CD4-positive, alpha-beta T cell (primary cell): ENCODE measurements around the gene LMX1B. TPM values are rescaled to one million over a fixed set of nuclear protein-coding genes. Genes with fewer than 3 reads are reported as not detected.
A peak's percentile ranks its signal among the peaks of the same experiment; 100 is the strongest.

Experiments
- ATAC-seq: fragments of 200-7000 bp; cut with Tn5 transposase; one replicate; pipeline ENCODE4 v1.10.0; 2022; ENCODE audit warnings: mild to moderate bottlenecking; ENCODE audit not compliant: poor library complexity
- CTCF ChIA-PET: fragments of 350-600 bp; sonication (Branson Sonifier 250); formaldehyde crosslinking; loops from one replicate; lab custom pipeline; 2021; ENCODE audit warnings: antibody characterized with exemption, inconsistent platforms; lab: Charles Lee
- POLR2A ChIA-PET: fragments of 350-600 bp; sonication (Branson Sonifier 250); formaldehyde crosslinking; loops from one replicate; lab custom pipeline; 2021; ENCODE audit warnings: antibody characterized with exemption, inconsistent platforms; lab: Charles Lee
- DNase-seq, 14 experiments: peaks; one replicate each; pipeline ENCODE4 v3.0.0-alpha.2; 2013 to 2020; ENCODE audit warnings: mixed read lengths in 2 of 14
- H3K27ac ChIP-seq, 2 donors: one replicate each; pipeline versions ENCODE4 v1.5.1 to v1.7.0; 2013; ENCODE audit warnings: low read length in 2 of 2, low read depth in 1 of 2, mild to moderate bottlenecking in 1 of 2
- H3K27me3 ChIP-seq, 2 experiments: 1 replicate in 1 of 2; 2 replicates in 1 of 2; pipeline versions ENCODE4 v1.6.1 to v1.7.0; 2013; ENCODE audit warnings: low read length in 2 of 2, control low read depth in 1 of 2, mild to moderate bottlenecking in 1 of 2, moderate library complexity in 1 of 2; ENCODE audit not compliant: insufficient read depth in 2 of 2, control insufficient read depth in 1 of 2
- H3K36me3 ChIP-seq: one replicate; pipeline ENCODE4 v1.6.1; 2013; ENCODE audit warnings: low read length, control low read depth; ENCODE audit not compliant: insufficient read depth
- H3K4me1 ChIP-seq: one replicate; pipeline ENCODE4 v1.6.1; 2013; ENCODE audit warnings: low read length, control low read depth; ENCODE audit not compliant: insufficient read depth
- H3K4me3 ChIP-seq: one replicate; pipeline ENCODE4 v1.5.1; 2013; ENCODE audit warnings: mild to moderate bottlenecking, low read length, moderate library complexity
- H3K9me3 ChIP-seq, 2 experiments: 1 replicate in 1 of 2; 2 replicates in 1 of 2; pipeline versions ENCODE4 v1.6.1 to v1.7.0; 2013; ENCODE audit warnings: low read length in 2 of 2, mild to moderate bottlenecking in 2 of 2, control low read depth in 1 of 2, moderate library complexity in 1 of 2; ENCODE audit not compliant: control insufficient read depth in 1 of 2, insufficient read depth in 1 of 2
- H3K27ac Mint-ChIP-seq: one replicate; pipeline ENCODE4 v1.8.0; 2020; ENCODE audit warnings: mixed read lengths
- H3K27me3 Mint-ChIP-seq: one replicate; pipeline ENCODE4 v1.8.0; 2021; ENCODE audit warnings: mixed read lengths
- H3K36me3 Mint-ChIP-seq: one replicate; pipeline ENCODE4 v1.8.0; 2021; ENCODE audit warnings: low read depth, mixed read lengths
- H3K4me1 Mint-ChIP-seq: one replicate; pipeline ENCODE4 v1.8.0; 2021; ENCODE audit warnings: low read depth, mixed read lengths
- H3K4me3 Mint-ChIP-seq: one replicate; pipeline ENCODE4 v1.8.0; 2020; ENCODE audit warnings: mild to moderate bottlenecking, mixed read lengths
- H3K9me3 Mint-ChIP-seq: one replicate; pipeline ENCODE4 v1.8.0; 2020; ENCODE audit warnings: mixed read lengths
- intact Hi-C, 2 experiments: fragments of 100-400 bp; cut with DNase I in 1 of 2; cut with micrococcal nuclease in 1 of 2; formaldehyde crosslinking; loops; one replicate each; pipeline versions ENCODE4 v1.15.1 to v1.9.0; 2023 to 2025; cut with DNase I, micrococcal nuclease
- total RNA-seq, 174 experiments: library from RNA in 2 of 174; stranded (reverse) in 2 of 174; gene quantifications; one replicate each; pipeline ENCODE4 v1.2.3 and lab custom pipeline; 2021 to 2026
- TF ChIP-seq, protein P1 (sequence below): fragments of 200-600 bp; IDR thresholded peaks from one replicate; pipeline ENCODE4 v1.8.0; 2022; ENCODE audit warnings: antibody characterized with exemption, mild to moderate bottlenecking

The LMX1B gene
- total RNA-seq, 2 experiments from 2014 or later = not detected

DNA sequence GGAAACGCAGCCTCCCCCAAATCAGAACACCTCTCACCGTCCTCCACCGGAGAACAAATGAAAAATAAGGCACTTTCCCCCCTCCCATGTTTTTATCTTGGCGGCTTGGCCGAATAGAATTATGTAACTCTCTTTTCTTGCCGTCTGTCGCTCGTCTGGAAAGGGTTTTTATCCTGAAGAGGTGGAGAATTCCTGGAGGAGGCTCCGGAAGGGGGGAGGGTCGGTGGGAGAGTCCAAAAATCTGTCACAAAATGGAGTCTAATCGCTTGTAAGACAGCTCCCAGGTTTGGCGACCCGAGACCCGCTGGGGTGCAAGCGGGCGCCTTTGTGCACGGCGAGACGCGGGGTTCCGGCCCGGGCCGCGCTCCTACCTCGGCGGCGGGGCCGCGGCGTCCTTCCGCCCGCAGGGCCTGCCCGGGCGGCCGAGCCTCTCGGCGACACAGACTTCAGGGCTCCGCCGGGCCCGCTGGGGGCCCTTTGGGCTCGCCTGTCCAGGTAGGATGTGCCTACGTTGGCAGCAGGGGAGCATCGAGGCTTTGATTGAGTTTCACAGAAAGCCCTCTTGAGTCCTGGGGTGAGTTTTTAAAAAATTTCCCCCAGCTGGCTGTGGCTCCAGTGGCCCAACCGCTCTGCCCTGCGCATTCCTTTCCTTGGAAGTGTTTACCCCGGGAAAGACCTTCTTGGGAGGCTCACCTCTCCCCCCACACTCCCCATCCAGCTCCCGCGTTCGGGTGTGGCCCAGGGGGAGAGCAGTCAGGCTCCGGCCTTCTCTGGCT lies 5.0 kb downstream of the LMX1B start:
- Histone ChIP-seq H3K9me3 (peaks cover 0 to 19% of the 10 kb centered on the region in 2 experiments), H3K27ac (no peak overlapping the region), H3K36me3 (no peaks in the 10 kb centered on the region), H3K27me3 (peaks cover 78 to 92% of the 10 kb centered on the region in 2 experiments), H3K4me1 (peaks cover 16% of the 10 kb centered on the region), H3K4me3 (no peak overlapping the region)
- POLR2A ChIA-PET = no interaction called here
- ATAC-seq (no peak), DNase-seq (no peak)
- Mint-ChIP-seq H3K27me3 (peaks cover 84% of the 10 kb centered on the region), H3K36me3 (no peaks in the 10 kb centered on the region), H3K9me3 (no peaks in the 10 kb centered on the region), H3K4me1 (peaks cover 21% of the 10 kb centered on the region), H3K4me3 (peak overlapping the region; percentile 38), H3K27ac (no peak overlapping the region)
- TF ChIP-seq, protein P1, sequence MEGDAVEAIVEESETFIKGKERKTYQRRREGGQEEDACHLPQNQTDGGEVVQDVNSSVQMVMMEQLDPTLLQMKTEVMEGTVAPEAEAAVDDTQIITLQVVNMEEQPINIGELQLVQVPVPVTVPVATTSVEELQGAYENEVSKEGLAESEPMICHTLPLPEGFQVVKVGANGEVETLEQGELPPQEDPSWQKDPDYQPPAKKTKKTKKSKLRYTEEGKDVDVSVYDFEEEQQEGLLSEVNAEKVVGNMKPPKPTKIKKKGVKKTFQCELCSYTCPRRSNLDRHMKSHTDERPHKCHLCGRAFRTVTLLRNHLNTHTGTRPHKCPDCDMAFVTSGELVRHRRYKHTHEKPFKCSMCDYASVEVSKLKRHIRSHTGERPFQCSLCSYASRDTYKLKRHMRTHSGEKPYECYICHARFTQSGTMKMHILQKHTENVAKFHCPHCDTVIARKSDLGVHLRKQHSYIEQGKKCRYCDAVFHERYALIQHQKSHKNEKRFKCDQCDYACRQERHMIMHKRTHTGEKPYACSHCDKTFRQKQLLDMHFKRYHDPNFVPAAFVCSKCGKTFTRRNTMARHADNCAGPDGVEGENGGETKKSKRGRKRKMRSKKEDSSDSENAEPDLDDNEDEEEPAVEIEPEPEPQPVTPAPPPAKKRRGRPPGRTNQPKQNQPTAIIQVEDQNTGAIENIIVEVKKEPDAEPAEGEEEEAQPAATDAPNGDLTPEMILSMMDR = no peak
- intact Hi-C loops = loop anchor here in 1 of 2 experiments (10.0 kb wide), 1 partner anchor 76 kb away; no protein-coding TSS in a partner anchor
- CTCF ChIA-PET = interaction anchor here (0.5 kb wide), 1 partner anchor 135 kb away, joined by 5 read pairs; no protein-coding TSS in a partner anchor

- H3K36me3 ChIP-seq = no peaks in the 10 kb centered on the region
- peaks cover 0 to 24% of the 10 kb centered on the region in 2 experiments for H3K9me3 ChIP-seq
- H3K36me3 Mint-ChIP-seq = no peaks in the 10 kb centered on the region
- H3K27me3 Mint-ChIP-seq = peaks cover 89% of the 10 kb centered on the region
- no peak for ATAC-seq
- H3K4me3 Mint-ChIP-seq = no peak overlapping the region
- TF ChIP-seq, protein P1 = no peak
- H3K4me1 ChIP-seq = peaks cover 17% of the 10 kb centered on the region
- H3K4me3 ChIP-seq = no peak overlapping the region
- intact Hi-C loops = loop anchor here in 1 of 2 experiments (10.0 kb wide), 1 partner anchor 75 kb away; no protein-coding TSS in a partner anchor
- no peaks in the 10 kb centered on the region for H3K9me3 Mint-ChIP-seq
- DNase-seq = no peak
- ChIA-PET CTCF (no interaction called here), POLR2A (no interaction called here)
- H3K27ac Mint-ChIP-seq = no peak overlapping the region
- H3K27me3 ChIP-seq = peaks cover 84 to 97% of the 10 kb centered on the region in 2 experiments
- no peak overlapping the region for H3K27ac ChIP-seq
- H3K4me1 Mint-ChIP-seq = peaks cover 21% of the 10 kb centered on the region
Measured at GRCh38 chr9:126619361-126620135, 5.8 kb downstream of the LMX1B start.

- peaks cover 0 to 26% of the 10 kb centered on the region in 2 experiments for H3K9me3 ChIP-seq
- H3K4me1 ChIP-seq = peaks cover 18% of the 10 kb centered on the region
- H3K4me3 Mint-ChIP-seq = no peak overlapping the region
- peaks cover 21% of the 10 kb centered on the region for H3K4me1 Mint-ChIP-seq
- H3K27ac ChIP-seq = no peak overlapping the region
- H3K36me3 ChIP-seq = no peaks in the 10 kb centered on the region
- H3K36me3 Mint-ChIP-seq = no peaks in the 10 kb centered on the region
- H3K27me3 Mint-ChIP-seq = peaks cover 93% of the 10 kb centered on the region
- TF ChIP-seq, protein P1 = no peak
- intact Hi-C loops = no loop called here
- ChIA-PET POLR2A (no interaction called here), CTCF (no interaction called here)
- H3K9me3 Mint-ChIP-seq = no peaks in the 10 kb centered on the region
- H3K27me3 ChIP-seq = peaks cover 89 to 97% of the 10 kb centered on the region in 2 experiments
- H3K4me3 ChIP-seq = no peak overlapping the region
- no peak for ATAC-seq
- no peak for DNase-seq
- H3K27ac Mint-ChIP-seq = no peak overlapping the region
Measured at GRCh38 chr9:126620478-126620877, 6.8 kb downstream of the LMX1B start.
